Peyer's patch (tissue), 4 donors: ENCODE measurements around the gene MAPK1.

Experiments
- POLR2A ChIP-seq, 2 donors: fragments of 450-650 bp; IDR thresholded peaks; one replicate each; pipeline ENCODE4 v1.5.1; 2017; ENCODE audit warnings: antibody characterized with exemption in 2 of 2, mild to moderate bottlenecking in 2 of 2, moderate library complexity in 2 of 2
- TF ChIP-seq, protein P1 (sequence below), 6 experiments: fragments of 450-650 bp in 4 of 6; fragments of 200-600 bp in 2 of 6; sonication (generic) in 1 of 6; IDR thresholded peaks; one replicate each; pipeline ENCODE4 v1.5.1; 2017 to 2019; ENCODE audit warnings: antibody characterized with exemption in 6 of 6, mild to moderate bottlenecking in 3 of 6, moderate library complexity in 1 of 6

- TF ChIP-seq, protein P1, sequence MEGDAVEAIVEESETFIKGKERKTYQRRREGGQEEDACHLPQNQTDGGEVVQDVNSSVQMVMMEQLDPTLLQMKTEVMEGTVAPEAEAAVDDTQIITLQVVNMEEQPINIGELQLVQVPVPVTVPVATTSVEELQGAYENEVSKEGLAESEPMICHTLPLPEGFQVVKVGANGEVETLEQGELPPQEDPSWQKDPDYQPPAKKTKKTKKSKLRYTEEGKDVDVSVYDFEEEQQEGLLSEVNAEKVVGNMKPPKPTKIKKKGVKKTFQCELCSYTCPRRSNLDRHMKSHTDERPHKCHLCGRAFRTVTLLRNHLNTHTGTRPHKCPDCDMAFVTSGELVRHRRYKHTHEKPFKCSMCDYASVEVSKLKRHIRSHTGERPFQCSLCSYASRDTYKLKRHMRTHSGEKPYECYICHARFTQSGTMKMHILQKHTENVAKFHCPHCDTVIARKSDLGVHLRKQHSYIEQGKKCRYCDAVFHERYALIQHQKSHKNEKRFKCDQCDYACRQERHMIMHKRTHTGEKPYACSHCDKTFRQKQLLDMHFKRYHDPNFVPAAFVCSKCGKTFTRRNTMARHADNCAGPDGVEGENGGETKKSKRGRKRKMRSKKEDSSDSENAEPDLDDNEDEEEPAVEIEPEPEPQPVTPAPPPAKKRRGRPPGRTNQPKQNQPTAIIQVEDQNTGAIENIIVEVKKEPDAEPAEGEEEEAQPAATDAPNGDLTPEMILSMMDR (IDR thresholded peaks at IDR 0.05): no peak
- TF ChIP-seq POLR2A (IDR thresholded peaks at IDR 0.05): no peak
These were observed 5.6 kb downstream of the MAPK1 start for GRCh38 chr22:21861851-21862250.
